ENCODE measurements around the gene CFAP161.

CFAP161 gene

DNA sequence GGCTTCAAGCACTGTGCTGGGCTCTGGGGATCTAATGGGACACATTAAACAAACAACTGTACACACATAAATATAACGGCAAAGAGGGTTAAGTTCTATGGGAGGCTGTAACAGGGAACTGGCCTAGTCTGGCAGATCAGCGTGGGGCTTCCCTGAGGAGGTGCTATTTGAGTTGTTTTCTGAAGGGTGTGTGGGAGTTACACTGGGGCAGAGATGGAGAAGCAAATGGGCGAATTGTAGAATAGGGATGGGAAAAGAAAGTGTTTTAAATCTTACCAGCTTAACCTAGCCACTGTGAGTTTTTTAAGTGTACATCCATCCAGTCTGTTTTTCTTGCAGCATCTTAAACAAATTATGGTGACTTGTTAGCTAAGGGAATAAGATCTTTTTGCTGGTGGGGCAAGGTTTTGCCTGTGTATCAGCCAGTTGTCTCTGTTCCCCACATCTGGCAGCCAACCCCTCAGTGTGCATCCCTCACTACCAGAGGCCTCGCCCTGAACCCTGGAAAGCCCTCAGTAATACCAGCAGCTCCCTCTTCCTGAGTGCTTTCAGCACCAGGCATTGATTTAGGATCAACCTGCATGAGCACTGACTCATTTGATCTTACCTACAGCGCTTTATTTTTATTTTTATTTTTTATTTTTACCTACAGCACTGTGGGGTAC is 51.7 kb downstream of the CFAP161 start:
- DNase-seq, result peak; percentile 23 to 60

- no peak for DNase-seq
Observed at GRCh38 chr15:81188354-81188753, 54.3 kb downstream of the CFAP161 start.

DNA sequence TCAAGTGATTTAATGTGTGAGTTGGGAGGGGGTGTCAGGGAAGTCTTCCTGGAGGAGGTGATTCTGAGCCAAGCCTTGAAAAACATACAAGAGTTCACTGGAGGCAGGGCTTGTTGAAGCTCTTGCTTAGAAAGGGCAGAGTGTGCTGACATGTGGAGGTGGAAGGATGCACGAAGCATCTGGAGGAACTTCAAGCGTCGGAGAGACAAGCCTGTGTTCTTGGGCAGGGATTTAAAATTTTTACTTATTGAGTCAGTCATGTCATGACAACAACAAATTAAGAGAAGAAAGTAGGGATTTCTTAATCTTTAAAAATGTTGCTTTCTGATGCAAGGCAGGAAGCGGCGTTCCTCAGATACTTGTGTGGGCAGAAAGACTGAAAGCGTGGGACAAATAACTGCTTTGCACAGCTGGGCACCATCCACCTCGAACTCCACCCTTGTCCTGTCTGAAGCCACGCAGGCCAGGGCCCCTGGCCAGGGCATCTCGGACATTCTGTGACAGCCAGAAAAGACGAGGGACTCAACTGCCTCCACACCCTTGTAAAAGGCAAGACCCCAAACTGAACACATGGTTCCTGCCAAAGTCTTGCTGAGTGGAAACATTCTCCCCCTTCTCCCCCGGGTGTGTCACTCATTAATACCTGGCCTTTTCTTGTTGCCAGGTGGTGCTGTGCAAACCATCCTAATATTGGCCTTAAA is 55.7 kb downstream of the CFAP161 start:
- peak; percentile 83 to 84 for DNase-seq

DNA sequence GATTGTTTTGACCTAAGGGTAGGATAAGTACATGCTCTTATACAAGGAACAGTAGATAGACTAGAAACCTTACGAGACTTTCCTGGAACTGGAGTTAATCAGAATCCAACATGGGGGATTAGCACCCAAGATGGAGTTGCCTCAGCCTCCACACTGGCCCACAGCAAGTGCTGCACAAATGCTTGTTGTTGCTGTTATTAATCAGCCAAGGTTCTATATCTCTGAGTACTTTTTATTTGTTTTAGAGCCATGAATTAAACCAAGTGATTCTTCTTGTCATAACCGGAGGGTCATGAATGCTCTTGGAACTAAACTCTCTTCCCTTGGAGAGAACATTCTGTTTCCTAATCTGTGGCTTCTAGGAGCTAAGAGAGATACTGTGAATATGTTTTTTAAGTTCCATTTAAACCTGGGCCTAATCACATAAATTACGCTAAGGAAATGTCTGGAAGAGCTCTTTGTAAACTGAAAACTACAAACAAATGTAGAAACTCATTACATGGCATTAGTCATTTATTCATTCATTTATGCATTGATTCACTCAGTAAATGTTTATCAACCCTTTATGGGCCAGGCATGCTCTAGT is 56.9 kb downstream of the CFAP161 start:
- no peak for DNase-seq

- no peak for DNase-seq
Observed at GRCh38 chr15:81191701-81192100, 57.6 kb downstream of the CFAP161 start.

DNA sequence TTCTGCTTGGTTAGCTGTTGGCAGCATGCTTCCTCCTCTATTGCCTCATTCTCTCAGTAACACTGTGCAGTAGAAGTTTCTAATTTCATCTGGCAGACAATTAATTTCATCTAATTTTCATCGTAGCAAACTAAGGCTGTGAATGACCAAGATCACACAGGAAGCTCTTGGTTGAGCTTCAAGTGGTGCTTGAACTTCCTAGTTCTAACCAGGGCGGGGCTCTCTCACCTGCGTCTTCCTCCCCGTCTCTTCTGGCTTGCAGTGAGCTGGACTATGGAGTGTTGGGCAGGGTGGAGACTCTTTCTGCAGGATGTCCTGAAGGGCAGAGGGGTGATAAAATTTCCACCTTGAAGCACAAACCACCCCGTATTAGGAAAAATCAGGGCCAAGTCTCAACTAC is 60.7 kb downstream of the CFAP161 start:
- DNase-seq, result no peak

DNA sequence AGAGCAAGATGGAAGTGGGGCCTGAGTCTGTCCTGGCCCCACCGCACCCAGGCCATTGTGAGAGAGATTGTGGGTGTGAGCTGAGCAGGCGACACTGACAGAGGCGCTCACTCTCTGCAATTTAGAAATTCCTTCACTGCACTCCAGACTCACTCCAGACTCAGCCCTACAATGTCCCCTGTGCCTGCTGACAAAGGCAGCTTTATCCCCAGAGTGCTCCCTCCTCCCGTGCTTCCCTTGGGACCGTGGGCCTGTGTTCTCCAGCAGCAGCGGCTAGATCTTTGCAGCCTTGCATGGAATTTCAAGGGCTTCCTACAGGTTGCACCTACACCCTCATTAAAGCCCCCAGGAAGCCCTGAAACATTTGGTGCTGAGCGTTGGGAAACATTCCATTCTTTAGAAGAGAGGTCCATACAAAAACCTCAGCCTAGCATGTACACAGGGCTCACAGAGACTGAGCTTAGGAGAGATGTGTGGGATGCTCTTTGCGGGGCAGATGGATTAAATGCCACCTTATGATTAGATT is 61.3 kb downstream of the CFAP161 start:
- no peak for DNase-seq

DNA sequence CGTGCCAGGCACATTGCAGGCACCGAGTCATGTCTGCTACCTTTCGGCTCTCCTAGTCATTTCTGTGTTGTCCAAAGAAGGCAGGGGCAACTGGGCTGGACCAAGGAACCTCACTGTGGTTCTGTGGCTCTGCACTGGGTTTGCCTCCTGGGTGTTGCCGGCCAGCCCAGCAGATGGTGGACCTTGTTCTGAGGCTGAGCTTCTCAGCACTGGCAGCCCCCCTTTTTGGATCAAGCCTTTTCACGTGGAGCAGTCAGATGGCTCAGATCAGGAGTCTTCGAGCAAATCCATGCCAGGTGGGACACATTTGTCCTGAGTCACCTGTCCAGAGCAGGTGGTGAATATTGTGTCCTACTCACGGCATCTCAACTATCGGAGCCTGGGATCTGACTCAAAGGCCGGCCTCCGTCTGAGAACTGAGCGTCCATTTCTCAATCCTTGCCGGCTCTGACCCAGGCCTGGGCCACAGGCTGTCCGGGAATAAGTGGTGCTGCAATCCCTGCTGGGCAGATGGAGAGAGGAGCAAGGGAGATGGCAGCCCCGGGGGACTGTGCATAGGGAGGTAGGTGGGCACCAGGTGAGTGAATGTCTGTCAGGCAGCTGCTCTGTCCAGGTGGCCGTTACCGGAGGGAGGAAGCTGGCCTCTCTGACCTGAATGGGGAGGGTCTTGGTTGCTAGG is 62.6 kb downstream of the CFAP161 start, which contains the start of gene IL16:
IL16 (plus strand) TSS at position 304 of the 679 bp plus-strand sequence. CDS start 28,521 bp downstream, outside the sequence.
- DNase-seq, result no peak

GRCh38 chr15:81197255-81197630 is 63.2 kb downstream of the CFAP161 start:
- no peak for DNase-seq

DNA sequence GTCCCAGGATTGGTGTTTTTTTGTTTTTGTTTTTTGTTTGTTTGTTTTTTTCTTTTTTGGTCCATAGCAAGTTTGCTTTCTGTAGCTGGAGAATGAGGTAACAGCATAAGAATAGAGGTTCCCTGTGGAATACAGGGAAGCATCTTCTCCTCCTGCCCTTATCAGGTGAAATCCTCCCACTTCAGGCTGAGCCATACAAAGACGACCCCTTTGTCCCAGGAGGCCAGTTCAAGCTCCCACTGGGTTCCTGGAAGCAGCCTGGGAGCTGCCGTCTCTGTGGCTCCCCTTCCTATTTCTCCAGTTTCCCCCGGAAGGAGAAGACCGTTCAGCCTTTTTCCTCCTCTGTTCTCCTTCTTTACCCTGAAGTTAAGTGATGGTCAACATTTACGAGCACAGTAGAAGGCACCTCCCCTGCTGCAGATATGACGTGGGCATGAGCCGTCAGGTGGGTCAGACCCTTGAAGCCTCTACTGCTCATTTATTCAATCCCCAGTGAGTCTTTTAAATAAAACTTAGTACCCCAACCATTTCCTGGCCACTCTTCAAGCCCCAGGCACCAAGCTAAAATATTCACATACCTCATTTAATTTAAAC is 63.7 kb downstream of the CFAP161 start:
- DNase-seq, result no peak
